HL-60 (cell line): ENCODE measurements around the gene MARCHF11.

Experiments
- CTCF ChIP-seq: IDR thresholded peaks from one replicate; pipeline ENCODE4 v1.5.1; 2011; ENCODE audit warnings: low read length, control low read depth, inconsistent platforms; ENCODE audit not compliant: insufficient read depth
- GABPA ChIP-seq: IDR thresholded peaks from 2 replicates; pipeline ENCODE4 v1.6.1; 2012; ENCODE audit warnings: low read depth
- POLR2AphosphoS5 ChIP-seq: IDR thresholded peaks from 2 replicates; pipeline ENCODE4 v1.6.1; 2012; ENCODE audit warnings: low read depth
- REST ChIP-seq: IDR thresholded peaks from 2 replicates; pipeline ENCODE4 v1.6.1; 2012; ENCODE audit warnings: low read depth; ENCODE audit not compliant: insufficient replicate concordance

- TF ChIP-seq CTCF (no peak), GABPA (no peak), REST (no peak), POLR2AphosphoS5 (no peak)
Observed at GRCh38 chr5:16067415-16067814, 112.2 kb downstream of the MARCHF11 start.
